ENCODE measurements around the gene MXD3.

Gene MXD3

GRCh38 chr5:177334781-177335700 is 23.3 kb upstream of the MXD3 start:
- no peak for TF ChIP-seq CSDC2 (CRISPR knock-in tag; IDR thresholded peaks at IDR 0.05)
- no peak for TF ChIP-seq ZC3H10 (CRISPR knock-in tag; IDR thresholded peaks at IDR 0.05)
- TF ChIP-seq, protein P1, sequence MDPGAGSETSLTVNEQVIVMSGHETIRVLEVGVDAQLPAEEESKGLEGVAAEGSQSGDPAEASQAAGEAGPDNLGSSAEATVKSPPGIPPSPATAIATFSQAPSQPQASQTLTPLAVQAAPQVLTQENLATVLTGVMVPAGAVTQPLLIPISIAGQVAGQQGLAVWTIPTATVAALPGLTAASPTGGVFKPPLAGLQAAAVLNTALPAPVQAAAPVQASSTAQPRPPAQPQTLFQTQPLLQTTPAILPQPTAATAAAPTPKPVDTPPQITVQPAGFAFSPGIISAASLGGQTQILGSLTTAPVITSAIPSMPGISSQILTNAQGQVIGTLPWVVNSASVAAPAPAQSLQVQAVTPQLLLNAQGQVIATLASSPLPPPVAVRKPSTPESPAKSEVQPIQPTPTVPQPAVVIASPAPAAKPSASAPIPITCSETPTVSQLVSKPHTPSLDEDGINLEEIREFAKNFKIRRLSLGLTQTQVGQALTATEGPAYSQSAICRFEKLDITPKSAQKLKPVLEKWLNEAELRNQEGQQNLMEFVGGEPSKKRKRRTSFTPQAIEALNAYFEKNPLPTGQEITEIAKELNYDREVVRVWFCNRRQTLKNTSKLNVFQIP (CRISPR knock-in tag; IDR thresholded peaks at IDR 0.05; ENCODE audit: borderline replicate concordance, low read depth) = no peak
- TF ChIP-seq, protein P2, sequence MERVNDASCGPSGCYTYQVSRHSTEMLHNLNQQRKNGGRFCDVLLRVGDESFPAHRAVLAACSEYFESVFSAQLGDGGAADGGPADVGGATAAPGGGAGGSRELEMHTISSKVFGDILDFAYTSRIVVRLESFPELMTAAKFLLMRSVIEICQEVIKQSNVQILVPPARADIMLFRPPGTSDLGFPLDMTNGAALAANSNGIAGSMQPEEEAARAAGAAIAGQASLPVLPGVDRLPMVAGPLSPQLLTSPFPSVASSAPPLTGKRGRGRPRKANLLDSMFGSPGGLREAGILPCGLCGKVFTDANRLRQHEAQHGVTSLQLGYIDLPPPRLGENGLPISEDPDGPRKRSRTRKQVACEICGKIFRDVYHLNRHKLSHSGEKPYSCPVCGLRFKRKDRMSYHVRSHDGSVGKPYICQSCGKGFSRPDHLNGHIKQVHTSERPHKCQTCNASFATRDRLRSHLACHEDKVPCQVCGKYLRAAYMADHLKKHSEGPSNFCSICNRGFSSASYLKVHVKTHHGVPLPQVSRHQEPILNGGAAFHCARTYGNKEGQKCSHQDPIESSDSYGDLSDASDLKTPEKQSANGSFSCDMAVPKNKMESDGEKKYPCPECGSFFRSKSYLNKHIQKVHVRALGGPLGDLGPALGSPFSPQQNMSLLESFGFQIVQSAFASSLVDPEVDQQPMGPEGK (CRISPR knock-in tag; IDR thresholded peaks at IDR 0.05; ENCODE audit: borderline replicate concordance) = no peak
- no peak for TF ChIP-seq PPARA (CRISPR knock-in tag; IDR thresholded peaks at IDR 0.05; ENCODE audit: borderline replicate concordance)
- TF ChIP-seq SNAI2 (CRISPR knock-in tag; IDR thresholded peaks at IDR 0.05) = no peak
- no peak for TF ChIP-seq BACH2 (CRISPR knock-in tag; IDR thresholded peaks at IDR 0.05; ENCODE audit: borderline replicate concordance)
- TF ChIP-seq ZNF70 (CRISPR knock-in tag; IDR thresholded peaks at IDR 0.05) = no peak
- TF ChIP-seq RARB (CRISPR knock-in tag; IDR thresholded peaks at IDR 0.05) = no peak
- no peak for ATAC-seq

- ATAC-seq = no peak
- TF ChIP-seq ARNTL (CRISPR knock-in tag; IDR thresholded peaks at IDR 0.05; ENCODE audit: borderline replicate concordance, low read depth) = no peak
- no peak for TF ChIP-seq CSDC2 (CRISPR knock-in tag; IDR thresholded peaks at IDR 0.05)
- TF ChIP-seq ZC3H10 (CRISPR knock-in tag; IDR thresholded peaks at IDR 0.05) = no peak
- no peak for TF ChIP-seq ZFP3 (CRISPR knock-in tag; IDR thresholded peaks at IDR 0.05)
Measured at GRCh38 chr5:177334155-177334551, 22.5 kb upstream of the MXD3 start.

DNA sequence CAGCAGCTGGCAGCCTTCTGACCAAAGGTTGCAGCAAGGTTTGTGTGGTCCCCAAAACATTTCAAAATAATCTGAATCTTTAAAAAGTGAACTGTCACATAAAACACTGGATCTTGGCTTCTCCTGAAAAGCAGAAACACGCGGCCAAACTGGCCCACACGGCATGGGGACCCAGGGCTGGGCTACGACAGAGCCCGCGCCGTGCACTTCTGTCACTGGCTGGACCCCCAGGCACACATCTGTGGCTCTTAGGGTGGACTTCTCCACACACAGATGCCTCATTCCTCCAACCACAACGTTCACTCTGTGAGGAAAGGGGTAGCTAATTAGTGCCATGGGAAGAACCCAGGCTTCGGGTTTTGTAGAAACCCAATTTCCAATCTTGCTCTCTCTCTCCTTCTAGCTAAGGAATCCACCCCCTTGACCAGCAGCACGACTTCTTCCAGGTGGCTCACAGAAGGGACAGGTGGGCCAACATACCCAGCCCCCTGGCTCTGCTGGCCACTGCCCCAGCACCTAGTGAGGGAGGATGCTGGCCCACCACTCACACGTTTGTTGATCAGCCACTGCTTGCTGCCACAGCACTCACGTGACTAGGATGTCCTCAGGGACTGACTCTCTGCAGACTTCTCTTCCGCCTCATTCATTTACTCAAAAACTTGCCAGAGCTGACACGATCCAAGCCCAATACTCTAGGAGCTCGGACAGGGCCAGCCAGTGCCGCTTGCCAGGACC is 21.9 kb upstream of the MXD3 start:
- ATAC-seq = no peak
- TF ChIP-seq ZNF8 (CRISPR knock-in tag; IDR thresholded peaks at IDR 0.05) (no peak), ZC3H10 (CRISPR knock-in tag; IDR thresholded peaks at IDR 0.05) (no peak), TOX (CRISPR knock-in tag; IDR thresholded peaks at IDR 0.05; ENCODE audit: borderline replicate concordance) (no peak), BACH2 (CRISPR knock-in tag; IDR thresholded peaks at IDR 0.05; ENCODE audit: borderline replicate concordance) (no peak), ZNF70 (CRISPR knock-in tag; IDR thresholded peaks at IDR 0.05) (no peak), ESRRG (CRISPR knock-in tag; IDR thresholded peaks at IDR 0.05) (no peak), PPARA (CRISPR knock-in tag; IDR thresholded peaks at IDR 0.05; ENCODE audit: borderline replicate concordance) (no peak), CREB5 (CRISPR knock-in tag; IDR thresholded peaks at IDR 0.05; ENCODE audit: low read depth) (no peak), ZFP30 (CRISPR knock-in tag; IDR thresholded peaks at IDR 0.05) (no peak), ARNTL (CRISPR knock-in tag; IDR thresholded peaks at IDR 0.05; ENCODE audit: borderline replicate concordance, low read depth) (no peak), ZFP3 (CRISPR knock-in tag; IDR thresholded peaks at IDR 0.05) (no peak)
- TF ChIP-seq, protein P3, sequence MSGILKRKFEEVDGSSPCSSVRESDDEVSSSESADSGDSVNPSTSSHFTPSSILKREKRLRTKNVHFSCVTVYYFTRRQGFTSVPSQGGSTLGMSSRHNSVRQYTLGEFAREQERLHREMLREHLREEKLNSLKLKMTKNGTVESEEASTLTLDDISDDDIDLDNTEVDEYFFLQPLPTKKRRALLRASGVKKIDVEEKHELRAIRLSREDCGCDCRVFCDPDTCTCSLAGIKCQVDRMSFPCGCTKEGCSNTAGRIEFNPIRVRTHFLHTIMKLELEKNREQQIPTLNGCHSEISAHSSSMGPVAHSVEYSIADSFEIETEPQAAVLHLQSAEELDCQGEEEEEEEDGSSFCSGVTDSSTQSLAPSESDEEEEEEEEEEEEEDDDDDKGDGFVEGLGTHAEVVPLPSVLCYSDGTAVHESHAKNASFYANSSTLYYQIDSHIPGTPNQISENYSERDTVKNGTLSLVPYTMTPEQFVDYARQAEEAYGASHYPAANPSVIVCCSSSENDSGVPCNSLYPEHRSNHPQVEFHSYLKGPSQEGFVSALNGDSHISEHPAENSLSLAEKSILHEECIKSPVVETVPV (CRISPR knock-in tag; IDR thresholded peaks at IDR 0.05) = no peak

- no peak for TF ChIP-seq CREB5 (CRISPR knock-in tag; IDR thresholded peaks at IDR 0.05; ENCODE audit: low read depth)
- TF ChIP-seq TOX (CRISPR knock-in tag; IDR thresholded peaks at IDR 0.05; ENCODE audit: borderline replicate concordance) = no peak
- TF ChIP-seq, protein P3 (CRISPR knock-in tag; IDR thresholded peaks at IDR 0.05) = no peak
- TF ChIP-seq ZNF8 (CRISPR knock-in tag; IDR thresholded peaks at IDR 0.05) = no peak
- TF ChIP-seq, protein P2 (CRISPR knock-in tag; IDR thresholded peaks at IDR 0.05; ENCODE audit: borderline replicate concordance) = no peak
- TF ChIP-seq TCF4 (CRISPR knock-in tag; IDR thresholded peaks at IDR 0.05; ENCODE audit: borderline replicate concordance) = no peak
- no peak for TF ChIP-seq OSR1 (CRISPR knock-in tag; IDR thresholded peaks at IDR 0.05)
- TF ChIP-seq SNAI2 (CRISPR knock-in tag; IDR thresholded peaks at IDR 0.05) = no peak
- TF ChIP-seq ZC3H10 (CRISPR knock-in tag; IDR thresholded peaks at IDR 0.05) = no peak
- no peak for TF ChIP-seq ARNTL (CRISPR knock-in tag; IDR thresholded peaks at IDR 0.05; ENCODE audit: borderline replicate concordance, low read depth)
- no peak for TF ChIP-seq ZNF70 (CRISPR knock-in tag; IDR thresholded peaks at IDR 0.05)
- no peak for TF ChIP-seq ISL1 (CRISPR knock-in tag; IDR thresholded peaks at IDR 0.05)
- no peak for TF ChIP-seq ZNF565 (CRISPR knock-in tag; conservative IDR thresholded peaks at IDR 0.05; ENCODE audit: low read depth)
- no peak for TF ChIP-seq ZFP3 (CRISPR knock-in tag; IDR thresholded peaks at IDR 0.05)
Measured at GRCh38 chr5:177332896-177333260, 21.2 kb upstream of the MXD3 start.

More at GRCh38 chr5:177332896-177333260, 21.2 kb upstream of the MXD3 start:
- no peak for ATAC-seq
